PC-3 (cell line): Measurements from ENCODE around the gene STRAP. TPM values are rescaled to one million over a fixed set of nuclear protein-coding genes. Genes with fewer than 3 reads are reported as not detected.
A peak's percentile ranks its signal among the peaks of the same experiment; 100 is the strongest.

Experiments used
- ATAC-seq: fragments of 200-7000 bp; cut with Tn5 transposase; 2 replicates; pipeline ENCODE4 v1.9.1; 2020; ENCODE audit warnings: mild to moderate bottlenecking, moderate library complexity
- BruUV-seq: library from RNA; stranded (reverse); fragments of 400-500 nt; replicated peaks from 2 replicates; lab custom pipeline; 2021; lab: Mats Ljungman, UMichigan
- CTCF ChIA-PET: fragments of 300-600 bp; sonication (Branson Sonifier 250); formaldehyde crosslinking; loops from one replicate; lab custom pipeline; 2022; ENCODE audit warnings: antibody characterized with exemption; lab: Charles Lee
- POLR2A ChIA-PET: fragments of 300-600 bp; sonication (Branson Sonifier 250); formaldehyde crosslinking; loops from one replicate; lab custom pipeline; 2022; ENCODE audit warnings: antibody characterized with exemption; ENCODE audit not compliant: unreplicated experiment; lab: Charles Lee
- DNase-seq: peaks from one replicate; pipeline ENCODE4 v3.0.0-alpha.2; 2015
- H2AFZ ChIP-seq: fragments of 300-600 bp; sonication (generic); 2 replicates; pipeline ENCODE4 v1.6.0; 2016; ENCODE audit warnings: antibody characterized with exemption, low read length
- H3F3A ChIP-seq: fragments of 300-600 bp; sonication (generic); one replicate; pipeline ENCODE4 v1.6.0; 2017; ENCODE audit warnings: antibody characterized with exemption, low read length, control low read depth, mild to moderate bottlenecking; ENCODE audit not compliant: unreplicated experiment
- H3K27ac ChIP-seq: fragments of 300-600 bp; sonication (generic); 2 replicates; pipeline ENCODE4 v1.5.1; 2016; ENCODE audit warnings: mild to moderate bottlenecking, low read length
- H3K27me3 ChIP-seq: fragments of 300-600 bp; sonication (generic); 2 replicates; pipeline ENCODE4 v1.6.1; 2016; ENCODE audit warnings: low read length, mixed read lengths
- H3K36me3 ChIP-seq: fragments of 300-600 bp; sonication (generic); 2 replicates; pipeline ENCODE4 v1.6.1; 2016; ENCODE audit warnings: low read depth, mixed run types, low read length, mixed read lengths
- H3K4me1 ChIP-seq: fragments of 300-600 bp; sonication (generic); 2 replicates; pipeline ENCODE4 v1.5.1; 2016; ENCODE audit warnings: low read length; ENCODE audit not compliant: insufficient read depth
- H3K4me2 ChIP-seq: fragments of 300-600 bp; sonication (generic); 2 replicates; pipeline ENCODE4 v1.6.0; 2016; ENCODE audit warnings: low read length
- H3K4me3 ChIP-seq: fragments of 300-600 bp; sonication (generic); 2 replicates; pipeline ENCODE4 v1.5.1; 2016; ENCODE audit warnings: mild to moderate bottlenecking, low read length, mixed read lengths
- H3K79me2 ChIP-seq: fragments of 300-600 bp; sonication (generic); 2 replicates; pipeline ENCODE4 v1.6.1; 2017; ENCODE audit warnings: low read length, mixed read lengths
- H3K9ac ChIP-seq: fragments of 300-600 bp; sonication (generic); 2 replicates; pipeline ENCODE4 v1.6.0; 2016; ENCODE audit warnings: mild to moderate bottlenecking, low read length
- H3K9me2 ChIP-seq: fragments of 300-600 bp; sonication (generic); replicated peaks from 2 replicates; pipeline ENCODE4 v1.6.1; 2016; ENCODE audit warnings: mixed run types, low read length, mixed read lengths
- H3K9me3 ChIP-seq: fragments of 300-600 bp; sonication (generic); 2 replicates; pipeline ENCODE4 v1.6.1; 2016; ENCODE audit warnings: low read length, mixed read lengths
- H4K20me1 ChIP-seq: fragments of 300-600 bp; sonication (generic); 2 replicates; pipeline ENCODE4 v1.6.1; 2016; ENCODE audit warnings: low read length, mixed read lengths
- EZH2 ChIP-seq: fragments of 300-600 bp; sonication (generic); IDR thresholded peaks from one replicate; pipeline ENCODE4 v1.6.1; 2017; ENCODE audit warnings: antibody characterized with exemption, mild to moderate bottlenecking, low read length; ENCODE audit not compliant: unreplicated experiment
- EZH2phosphoT487 ChIP-seq: fragments of 300-600 bp; sonication (generic); IDR thresholded peaks from 2 replicates; pipeline ENCODE4 v1.6.1; 2018; ENCODE audit warnings: mild to moderate bottlenecking, antibody characterized with exemption, low read length, borderline replicate concordance
- intact Hi-C: fragments of 100-400 bp; cut with micrococcal nuclease; formaldehyde crosslinking; loops from 2 replicates; pipeline ENCODE4 v1.9.0; 2023
- total RNA-seq: library from RNA; depleted of rRNA; stranded (reverse); fragments of >200 nt; gene quantifications from 2 replicates; pipeline ENCODE4 v1.2.3, GENCODE V29; 2014
- TF ChIP-seq, protein P1 (sequence below): fragments of 300-600 bp; sonication (generic); conservative IDR thresholded peaks from 2 replicates; pipeline ENCODE4 v1.5.1; 2017; ENCODE audit warnings: antibody characterized with exemption, low read depth, mild to moderate bottlenecking, low read length

Gene STRAP
- total RNA-seq, 1 experiment from 2014 or later = 80.4 TPM

DNA sequence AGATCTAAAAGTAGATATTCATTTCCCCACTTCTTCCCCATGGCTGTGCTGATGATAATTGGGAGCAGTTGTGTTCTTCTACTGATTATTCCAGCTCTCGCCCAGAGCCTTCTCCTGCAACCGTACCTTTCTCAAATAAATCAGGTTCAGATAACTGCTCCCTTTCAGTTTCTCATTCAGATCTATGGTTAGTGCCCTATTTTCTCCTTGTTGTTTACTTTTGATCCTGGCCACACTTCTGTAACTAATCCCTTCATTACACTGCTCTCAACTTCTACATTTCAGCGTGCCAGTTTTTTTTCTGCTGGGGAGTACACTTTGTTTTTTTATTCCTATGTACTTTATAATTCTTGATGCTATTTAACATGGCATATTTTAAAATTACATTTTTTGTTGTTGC, 2.8 kb upstream of the STRAP start:
- intact Hi-C loops = no loop called here
- no peak for ATAC-seq
- H2AFZ ChIP-seq = no peak overlapping the region
- no peaks in the 10 kb centered on the region for H3F3A ChIP-seq
- ChIA-PET POLR2A (no interaction called here), CTCF (no interaction called here)
- no peaks in the 10 kb centered on the region for H3K27me3 ChIP-seq
- H3K4me1 ChIP-seq = peaks cover 5% of the 10 kb centered on the region
- H3K9ac ChIP-seq = no peak overlapping the region
- DNase-seq = no peak
- no peaks in the 10 kb centered on the region for H3K36me3 ChIP-seq
- TF ChIP-seq, protein P1, sequence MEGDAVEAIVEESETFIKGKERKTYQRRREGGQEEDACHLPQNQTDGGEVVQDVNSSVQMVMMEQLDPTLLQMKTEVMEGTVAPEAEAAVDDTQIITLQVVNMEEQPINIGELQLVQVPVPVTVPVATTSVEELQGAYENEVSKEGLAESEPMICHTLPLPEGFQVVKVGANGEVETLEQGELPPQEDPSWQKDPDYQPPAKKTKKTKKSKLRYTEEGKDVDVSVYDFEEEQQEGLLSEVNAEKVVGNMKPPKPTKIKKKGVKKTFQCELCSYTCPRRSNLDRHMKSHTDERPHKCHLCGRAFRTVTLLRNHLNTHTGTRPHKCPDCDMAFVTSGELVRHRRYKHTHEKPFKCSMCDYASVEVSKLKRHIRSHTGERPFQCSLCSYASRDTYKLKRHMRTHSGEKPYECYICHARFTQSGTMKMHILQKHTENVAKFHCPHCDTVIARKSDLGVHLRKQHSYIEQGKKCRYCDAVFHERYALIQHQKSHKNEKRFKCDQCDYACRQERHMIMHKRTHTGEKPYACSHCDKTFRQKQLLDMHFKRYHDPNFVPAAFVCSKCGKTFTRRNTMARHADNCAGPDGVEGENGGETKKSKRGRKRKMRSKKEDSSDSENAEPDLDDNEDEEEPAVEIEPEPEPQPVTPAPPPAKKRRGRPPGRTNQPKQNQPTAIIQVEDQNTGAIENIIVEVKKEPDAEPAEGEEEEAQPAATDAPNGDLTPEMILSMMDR = no peak
- no peak overlapping the region for H3K4me3 ChIP-seq
- H3K9me3 ChIP-seq = no peaks in the 10 kb centered on the region
- BruUV-seq = no TSS peak
- no peak overlapping the region for H3K4me2 ChIP-seq
- no peak overlapping the region for H3K27ac ChIP-seq
- H4K20me1 ChIP-seq = peaks cover 15% of the 10 kb centered on the region
- no peaks in the 10 kb centered on the region for H3K9me2 ChIP-seq
- peaks cover 28% of the 10 kb centered on the region for H3K79me2 ChIP-seq

DNA sequence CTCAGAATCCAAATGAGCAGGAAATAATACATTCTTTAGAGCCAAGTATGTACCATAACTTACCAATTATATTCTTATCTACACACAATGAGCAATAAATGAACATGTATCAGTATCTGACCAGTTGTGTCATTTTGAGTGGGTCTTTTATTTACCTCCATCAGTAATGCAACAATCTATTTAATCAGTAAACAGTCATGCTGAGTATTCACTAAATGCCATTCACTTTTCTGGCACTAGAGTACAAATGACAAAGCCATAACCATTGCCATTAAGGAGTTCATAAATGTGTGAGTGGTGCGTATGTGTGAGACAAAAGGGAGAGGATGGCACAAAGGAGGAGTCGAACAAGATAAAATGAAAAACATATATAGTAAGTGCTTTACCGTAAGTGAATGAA, 1.5 kb upstream of the STRAP start:
- H3K36me3 ChIP-seq = peaks cover 2% of the 10 kb centered on the region; the same call in 1 of the 2 replicates
- no peaks in the 10 kb centered on the region for H3K9me3 ChIP-seq
- H3F3A ChIP-seq = no peaks in the 10 kb centered on the region
- H3K4me3 ChIP-seq = no peak overlapping the region
- TF ChIP-seq EZH2 (no peak), EZH2phosphoT487 (no peak)
- TF ChIP-seq, protein P1 = no peak
- H3K4me2 ChIP-seq = no peak overlapping the region
- H3K27ac ChIP-seq = no peak overlapping the region
- intact Hi-C loops = loop anchor here (5.0 kb wide), 1 partner anchor 472 kb away; no protein-coding TSS in a partner anchor
- CTCF ChIA-PET = no interaction called here
- H3K79me2 ChIP-seq = peaks cover 41% of the 10 kb centered on the region
- POLR2A ChIA-PET = no interaction called here
- ATAC-seq (no peak), DNase-seq (peak; percentile 10)
- peaks cover 24% of the 10 kb centered on the region for H4K20me1 ChIP-seq
- H3K27me3 ChIP-seq = no peaks in the 10 kb centered on the region
- no peak overlapping the region for H3K9ac ChIP-seq
- H2AFZ ChIP-seq = no peak overlapping the region
- BruUV-seq = no TSS peak
- no peaks in the 10 kb centered on the region for H3K9me2 ChIP-seq
- peaks cover 5% of the 10 kb centered on the region for H3K4me1 ChIP-seq

DNA sequence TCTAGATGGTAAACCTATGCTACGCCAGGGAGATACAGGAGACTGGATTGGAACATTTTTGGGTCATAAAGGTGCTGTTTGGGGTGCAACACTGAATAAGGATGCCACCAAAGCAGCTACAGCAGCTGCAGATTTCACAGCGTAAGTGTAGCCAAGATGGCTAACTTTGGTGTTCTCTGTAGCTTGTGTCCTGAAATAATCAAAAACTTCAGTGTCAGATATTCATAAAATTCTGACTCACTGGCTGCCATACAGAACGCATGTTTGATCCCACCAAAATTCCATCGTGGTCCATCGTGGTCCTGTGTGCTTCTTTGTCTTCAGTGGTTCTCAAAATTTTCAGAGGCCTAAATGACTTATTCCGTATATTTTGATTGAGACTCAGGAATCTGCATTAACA, 1.3 kb downstream of the STRAP start:
- Histone ChIP-seq H3K9me3 (no peaks in the 10 kb centered on the region), H3K79me2 (peaks cover 69% of the 10 kb centered on the region), H3K4me3 (peak overlapping the region; percentile 95), H3K27me3 (no peaks in the 10 kb centered on the region), H3F3A (no peaks in the 10 kb centered on the region), H2AFZ (no peak overlapping the region), H3K4me2 (peak overlapping the region; percentile 95), H3K27ac (no peak overlapping the region), H3K4me1 (peaks cover 5% of the 10 kb centered on the region), H4K20me1 (peaks cover 51% of the 10 kb centered on the region), H3K9me2 (no peaks in the 10 kb centered on the region), H3K9ac (peak overlapping the region; percentile 93), H3K36me3 (peaks cover 7% of the 10 kb centered on the region; the same call in 1 of the 2 replicates)
- no TSS peak for BruUV-seq
- DNase-seq (peak; percentile 6), ATAC-seq (no peak; the same call in 1 of the 2 replicates)
- TF ChIP-seq EZH2 = no peak
- no peak for TF ChIP-seq EZH2phosphoT487
- TF ChIP-seq, protein P1 = no peak
- CTCF ChIA-PET = no interaction called here
- intact Hi-C loops = loop anchor here (5.0 kb wide), 1 partner anchor 469 kb away; no protein-coding TSS in a partner anchor
- POLR2A ChIA-PET = no interaction called here
